Endothelial cell of umbilical vein (primary cell): ENCODE measurements around the gene PROCA1. TPM values are rescaled to one million over a fixed set of nuclear protein-coding genes. Genes with fewer than 3 reads are reported as not detected.
A peak's percentile ranks its signal among the peaks of the same experiment; 100 is the strongest.

ENCODE experiments used
- BruUV-seq: library from RNA; stranded (reverse); fragments of 400-500 nt; replicated peaks from 2 replicates; lab custom pipeline; 2021; lab: Mats Ljungman, UMichigan
- CTCF ChIA-PET: fragments of 300-600, 350-600 bp; sonication (Branson Sonifier 250); formaldehyde crosslinking; loops from one replicate; lab custom pipeline; 2021; ENCODE audit warnings: antibody characterized with exemption, inconsistent platforms; lab: Charles Lee
- POLR2A ChIA-PET: fragments of 300-600, 350-600 bp; sonication (Branson Sonifier 250); formaldehyde crosslinking; loops from one replicate; lab custom pipeline; 2021; ENCODE audit warnings: antibody characterized with exemption, inconsistent platforms; lab: Charles Lee
- DNase-seq: peaks from one replicate; pipeline ENCODE4 v3.0.0-alpha.2; 2011; ENCODE audit warnings: low read depth, low spot score
- FAIRE-seq: peaks from 2 replicates; lab custom pipeline; 2011; peaks lifted over from hg19 to GRCh38; lab: Jason Lieb, UNC
- H2AFZ ChIP-seq: 2 replicates; pipeline ENCODE4 v1.6.0; 2012; ENCODE audit warnings: low read depth, low read length, control low read depth, inconsistent platforms
- H3K27ac ChIP-seq: 2 replicates; pipeline ENCODE4 v1.5.1; 2011; ENCODE audit warnings: low read depth, mild to moderate bottlenecking, control low read depth, low read length, moderate library complexity; ENCODE audit not compliant: insufficient read depth
- H3K27me3 ChIP-seq, 2 experiments: 2 replicates each; pipeline versions ENCODE4 v1.6.0 to v1.6.1; 2011; ENCODE audit warnings: low read length in 2 of 2, mixed read lengths in 1 of 2; ENCODE audit not compliant: control insufficient read depth in 2 of 2, insufficient read depth in 2 of 2
- H3K36me3 ChIP-seq, 2 experiments: 2 replicates in 1 of 2; 3 replicates in 1 of 2; pipeline ENCODE4 v1.5.1; 2011; ENCODE audit warnings: low read length in 2 of 2, mild to moderate bottlenecking in 1 of 2, moderate library complexity in 1 of 2; ENCODE audit not compliant: control insufficient read depth in 2 of 2, insufficient read depth in 2 of 2; ENCODE audit errors: extremely low read depth in 1 of 2
- H3K4me1 ChIP-seq: 3 replicates; pipeline ENCODE4 v1.5.1; 2011; ENCODE audit warnings: mild to moderate bottlenecking, low read length; ENCODE audit not compliant: control insufficient read depth, insufficient read depth; ENCODE audit errors: extremely low read depth
- H3K4me2 ChIP-seq: 2 replicates; pipeline ENCODE4 v1.6.1; 2011; ENCODE audit warnings: low read length, control low read depth, mixed read lengths; ENCODE audit not compliant: insufficient read depth
- H3K4me3 ChIP-seq, 3 experiments: fragments of 200-600 bp in 1 of 3; sonication (generic), shearing (Covaris generic) in 1 of 3; replicated peaks in 1 of 3; 2 replicates each; pipeline ENCODE4 v1.5.1; 2011 to 2016; ENCODE audit warnings: control low read depth in 3 of 3, low read length in 3 of 3, mild to moderate bottlenecking in 2 of 3, inconsistent platforms in 1 of 3, low read depth in 1 of 3, moderate library complexity in 1 of 3; ENCODE audit not compliant: insufficient read depth in 1 of 3
- H3K79me2 ChIP-seq: 2 replicates; pipeline ENCODE4 v1.6.0; 2012; ENCODE audit warnings: low read length, inconsistent platforms; ENCODE audit not compliant: control insufficient read depth, insufficient read depth
- H3K9ac ChIP-seq: replicated peaks from 2 replicates; pipeline ENCODE3; 2011; ENCODE audit warnings: low read length, control low read depth; ENCODE audit not compliant: insufficient read depth; ENCODE audit errors: extremely low read depth
- H3K9me1 ChIP-seq: replicated peaks from 3 replicates; pipeline ENCODE4 v1.6.0; 2011; ENCODE audit warnings: mild to moderate bottlenecking, low read length; ENCODE audit not compliant: control insufficient read depth, insufficient read depth; ENCODE audit errors: extremely low read depth
- H3K9me3 ChIP-seq: replicated peaks from 2 replicates; pipeline ENCODE4 v1.5.1; 2012; ENCODE audit warnings: low read length, inconsistent platforms; ENCODE audit not compliant: control insufficient read depth, insufficient read depth
- H4K20me1 ChIP-seq: replicated peaks from 2 replicates; pipeline ENCODE3; 2011; ENCODE audit warnings: mild to moderate bottlenecking, low read length; ENCODE audit not compliant: control insufficient read depth, insufficient read depth; ENCODE audit errors: extremely low read depth
- CTCF ChIP-seq, 2 donors: IDR thresholded peaks; 1 replicate in 1 of 2; 2 replicates in 1 of 2; pipeline ENCODE4 v1.5.1; 2011; ENCODE audit warnings: low read length in 2 of 2, mild to moderate bottlenecking in 2 of 2, moderate library complexity in 2 of 2, control low read depth in 1 of 2, inconsistent platforms in 1 of 2, low read depth in 1 of 2; ENCODE audit not compliant: insufficient read depth in 1 of 2; ENCODE audit errors: extremely low read depth in 1 of 2
- EZH2 ChIP-seq: IDR thresholded peaks from 2 replicates; pipeline ENCODE4 v1.6.1; 2012; ENCODE audit warnings: borderline replicate concordance, low read depth, mild to moderate bottlenecking, moderate library complexity, low read length, inconsistent platforms; ENCODE audit not compliant: severe bottlenecking
- FOS ChIP-seq: IDR thresholded peaks from 2 replicates; pipeline ENCODE4 v1.6.1; 2011; ENCODE audit warnings: mild to moderate bottlenecking, low read length, moderate library complexity, borderline replicate concordance; ENCODE audit not compliant: insufficient read depth
- GATA2 ChIP-seq: IDR thresholded peaks from 2 replicates; pipeline ENCODE4 v1.7.0; 2011; ENCODE audit warnings: low read depth, mild to moderate bottlenecking, moderate library complexity, mixed read lengths, low read length; ENCODE audit not compliant: insufficient read length, insufficient read depth
- MAX ChIP-seq: IDR thresholded peaks from 2 replicates; pipeline ENCODE4 v1.6.1; 2011; ENCODE audit not compliant: insufficient read depth, insufficient read length
- MYC ChIP-seq: IDR thresholded peaks from one replicate; pipeline ENCODE4 v1.6.1; 2011; ENCODE audit warnings: mild to moderate bottlenecking, low read depth, low read length
- POLR2A ChIP-seq: IDR thresholded peaks from 2 replicates; pipeline ENCODE4 v1.6.1; 2012; ENCODE audit warnings: low read depth, mild to moderate bottlenecking, control low read depth, low read length
- POLR2AphosphoS5 ChIP-seq: IDR thresholded peaks from 2 replicates; pipeline ENCODE4 v1.6.1; 2012; ENCODE audit warnings: low read depth, mild to moderate bottlenecking, control low read depth, low read length, moderate library complexity; ENCODE audit not compliant: insufficient read depth
- dilution Hi-C: fragments of 300-500 bp; cut with MboI; formaldehyde crosslinking; loops from one replicate; pipeline ENCODE4 v1.15.0; 2019; ENCODE audit warnings: low sequenced_read_pairs; ENCODE audit not compliant: extremely low pct_ligation_motif_present
- intact Hi-C: fragments of 100-400 bp; cut with micrococcal nuclease; formaldehyde crosslinking; loops from one replicate; pipeline ENCODE4 v1.10.0; 2022
- polyA plus RNA-seq, 4 experiments: library from polyadenylated mRNA; depleted of rRNA in 3 of 4; stranded (reverse) in 3 of 4; unstranded in 1 of 4; fragments of >200 nt; gene quantifications; 2 replicates each; pipeline versions ENCODE4 v1.2.1 to v1.2.3, GENCODE V29; 2011 to 2012; ENCODE audit warnings: missing spikeins in 1 of 4
- total RNA-seq: library from RNA; stranded (reverse); gene quantifications from 2 replicates; pipeline ENCODE4 v1.2.3, GENCODE V29; 2021

The PROCA1 gene
- total and polyA plus RNA-seq, 2 donors (not counting 3 experiments of a cell fraction or from before 2014, with no cell fraction given), result 2.0 to 2.1 TPM

GRCh38 chr17:28745786-28746411, 34.2 kb upstream of the PROCA1 start:
- Histone ChIP-seq H4K20me1 (no peaks in the 10 kb centered on the region), H3K4me2 (peak overlapping the region; percentile 84), H3K9ac (no peak overlapping the region), H3K4me1 (peaks cover 28% of the 10 kb centered on the region), H2AFZ (no peak overlapping the region), H3K27me3 (no peaks in the 10 kb centered on the region), H3K27ac (no peak overlapping the region), H3K9me3 (no peaks in the 10 kb centered on the region), H3K79me2 (peaks cover 31% of the 10 kb centered on the region), H3K4me3 (peak overlapping the region in 1 of 3 experiments; percentile 86), H3K9me1 (no peaks in the 10 kb centered on the region), H3K36me3 (peaks cover 4 to 20% of the 10 kb centered on the region in 2 experiments)
- no TSS peak for BruUV-seq
- DNase-seq, result no peak
- dilution Hi-C loops (no loop called here), intact Hi-C loops (no loop called here)
- FAIRE-seq, result peak; percentile 33
- ChIA-PET POLR2A (interaction anchor here (0.6 to 6.3 kb wide), 2 partner anchors 19 to 102 kb away, joined by 7 to 45 read pairs; partner anchors contain the start of genes NEK8 and TLCD1), CTCF (interaction anchor here (2.0 to 16.6 kb wide), 3 partner anchors 17 to 208 kb away, joined by 9 to 602 read pairs (median 15); partner anchors contain the start of genes NEK8 and TLCD1)
- TF ChIP-seq MYC (no peak), POLR2A (no peak), EZH2 (no peak), CTCF (IDR thresholded peaks at IDR 0.05; ENCODE audit: extremely low read depth in 1 of 2, insufficient read depth in 1 of 2, low read depth in 1 of 2, low read length in 2 of 2) (no peak), POLR2AphosphoS5 (no peak), FOS (no peak), MAX (no peak), GATA2 (no peak)
